Adrenal gland (tissue), 5 donors: Measurements from ENCODE around the gene NCK2.

Experiments
- POLR2A ChIP-seq, 2 donors: fragments of 450-650 bp; IDR thresholded peaks; one replicate each; pipeline ENCODE4 v1.6.1; 2017; ENCODE audit warnings: antibody characterized with exemption in 2 of 2, mild to moderate bottlenecking in 2 of 2, moderate library complexity in 1 of 2
- TF ChIP-seq, protein P1 (sequence below), 6 experiments: fragments of 450-650 bp in 4 of 6; fragments of 200-600 bp in 2 of 6; sonication (generic) in 1 of 6; IDR thresholded peaks; 1 replicate in 5 of 6; 2 replicates in 1 of 6; pipeline versions ENCODE4 v1.5.1 to v1.8.0; 2016 to 2021; ENCODE audit warnings: antibody characterized with exemption in 6 of 6, mild to moderate bottlenecking in 2 of 6, moderate library complexity in 1 of 6
- donor health status: DM: no; HTN: no; CAD: no.

DNA sequence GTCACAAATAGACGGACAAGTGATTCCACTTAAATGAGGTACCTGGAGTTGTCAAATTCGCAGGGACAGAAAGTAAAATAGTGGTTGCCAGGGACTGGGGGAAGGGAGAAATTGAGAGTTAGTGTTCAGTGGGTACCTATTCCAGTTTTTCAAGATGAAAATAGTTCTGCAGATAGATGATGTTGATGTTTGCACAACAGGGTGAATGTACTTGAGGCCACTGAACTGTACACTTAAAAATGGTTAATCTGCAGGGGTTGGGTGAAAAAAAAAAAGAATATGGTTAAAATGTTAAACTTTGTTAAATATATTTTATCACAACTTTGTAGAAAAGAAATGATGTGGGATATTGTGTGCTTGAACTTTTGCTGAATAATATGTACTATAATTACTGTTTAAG is 102.3 kb downstream of the NCK2 start:
- TF ChIP-seq, protein P1, sequence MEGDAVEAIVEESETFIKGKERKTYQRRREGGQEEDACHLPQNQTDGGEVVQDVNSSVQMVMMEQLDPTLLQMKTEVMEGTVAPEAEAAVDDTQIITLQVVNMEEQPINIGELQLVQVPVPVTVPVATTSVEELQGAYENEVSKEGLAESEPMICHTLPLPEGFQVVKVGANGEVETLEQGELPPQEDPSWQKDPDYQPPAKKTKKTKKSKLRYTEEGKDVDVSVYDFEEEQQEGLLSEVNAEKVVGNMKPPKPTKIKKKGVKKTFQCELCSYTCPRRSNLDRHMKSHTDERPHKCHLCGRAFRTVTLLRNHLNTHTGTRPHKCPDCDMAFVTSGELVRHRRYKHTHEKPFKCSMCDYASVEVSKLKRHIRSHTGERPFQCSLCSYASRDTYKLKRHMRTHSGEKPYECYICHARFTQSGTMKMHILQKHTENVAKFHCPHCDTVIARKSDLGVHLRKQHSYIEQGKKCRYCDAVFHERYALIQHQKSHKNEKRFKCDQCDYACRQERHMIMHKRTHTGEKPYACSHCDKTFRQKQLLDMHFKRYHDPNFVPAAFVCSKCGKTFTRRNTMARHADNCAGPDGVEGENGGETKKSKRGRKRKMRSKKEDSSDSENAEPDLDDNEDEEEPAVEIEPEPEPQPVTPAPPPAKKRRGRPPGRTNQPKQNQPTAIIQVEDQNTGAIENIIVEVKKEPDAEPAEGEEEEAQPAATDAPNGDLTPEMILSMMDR (IDR thresholded peaks at IDR 0.05) = no peak
- no peak for TF ChIP-seq POLR2A (IDR thresholded peaks at IDR 0.05)
